Endothelial cell of hepatic sinusoid (primary cell): ENCODE results near the gene COL4A1.

ENCODE experiments used
- in situ Hi-C: cut with HindIII; loops from 2 replicates; pipeline ENCODE4 v1.10.0; 2017; ENCODE audit warnings: low sequenced_read_pairs

Gene COL4A1

DNA sequence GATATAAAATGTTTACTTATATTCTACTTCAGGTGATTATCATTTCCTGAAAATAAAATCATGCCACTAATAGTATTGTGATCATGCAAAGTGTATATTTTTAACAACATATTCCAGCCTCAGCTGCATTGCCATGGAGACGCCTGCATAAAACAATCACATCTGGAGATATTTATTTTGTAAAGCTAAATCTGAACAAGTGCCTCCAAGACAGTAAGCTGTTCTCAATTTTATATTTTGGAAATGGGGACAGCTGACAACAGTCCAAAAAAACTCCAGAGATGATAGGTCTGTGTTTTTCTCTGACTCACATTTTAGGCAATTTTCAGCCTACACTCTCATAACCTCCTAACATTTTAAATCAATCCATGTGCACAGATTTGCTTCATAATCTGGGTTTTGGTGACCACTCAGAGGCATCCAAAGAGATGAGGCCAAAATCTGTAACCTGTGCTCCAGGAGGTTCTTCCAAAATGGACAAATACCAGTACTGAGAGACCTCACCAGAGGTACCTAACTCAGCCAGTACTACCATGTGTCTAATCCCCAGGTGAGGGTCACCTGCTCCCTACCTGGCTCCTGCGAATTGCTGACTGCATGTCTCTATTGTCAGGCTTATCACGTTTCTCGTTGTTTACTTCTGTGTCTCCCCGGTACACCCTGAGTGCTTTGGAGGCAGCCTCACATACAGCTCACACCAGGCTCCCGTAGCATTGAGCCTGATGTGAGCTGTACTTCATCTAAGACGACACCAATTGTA, 62.7 kb downstream of the COL4A1 start:
- in situ Hi-C loops = no loop called here

DNA sequence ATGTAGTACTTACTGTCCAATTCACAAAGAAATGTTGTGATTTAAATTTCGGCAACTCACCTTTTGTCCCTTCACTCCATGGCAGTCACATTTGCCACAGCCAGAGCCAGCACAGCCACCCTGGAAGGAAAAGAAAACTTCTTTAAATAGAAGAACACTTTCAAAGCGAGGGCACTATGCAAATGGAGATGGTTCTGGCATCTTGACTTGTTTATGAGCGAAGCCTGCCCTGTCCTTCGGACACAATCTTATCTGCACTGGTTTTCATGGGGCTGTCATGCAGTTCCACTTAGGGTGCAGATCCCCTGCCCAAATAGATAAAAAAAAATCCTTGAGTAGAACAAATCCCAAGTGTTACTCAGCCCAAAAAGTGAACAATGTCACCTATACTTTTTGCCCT, 64.3 kb downstream of the COL4A1 start:
- in situ Hi-C loops = no loop called here

- in situ Hi-C loops = no loop called here
These were observed 66.0 kb downstream of the COL4A1 start for GRCh38 chr13:110240943-110241342.

DNA sequence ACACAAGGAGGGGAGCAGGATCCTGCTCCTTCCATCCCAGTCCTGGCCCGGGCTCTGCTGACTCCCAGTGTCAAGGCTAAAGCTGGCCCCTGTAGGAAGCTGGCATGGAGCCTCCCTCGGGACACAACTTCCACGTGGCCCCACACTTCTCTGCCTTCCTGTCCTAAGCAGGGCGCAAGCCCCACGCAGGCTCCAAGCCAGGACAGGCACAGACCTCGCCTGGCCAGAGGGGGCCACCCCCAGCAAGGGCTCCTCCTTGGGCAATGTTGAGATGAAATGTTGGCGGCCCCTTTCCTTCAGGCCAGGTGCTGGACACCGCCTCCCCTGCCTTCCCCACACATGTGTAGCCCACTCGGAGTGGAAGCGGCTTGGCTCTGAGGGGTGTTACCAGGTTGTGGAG, 66.6 kb downstream of the COL4A1 start:
- in situ Hi-C loops = no loop called here

DNA sequence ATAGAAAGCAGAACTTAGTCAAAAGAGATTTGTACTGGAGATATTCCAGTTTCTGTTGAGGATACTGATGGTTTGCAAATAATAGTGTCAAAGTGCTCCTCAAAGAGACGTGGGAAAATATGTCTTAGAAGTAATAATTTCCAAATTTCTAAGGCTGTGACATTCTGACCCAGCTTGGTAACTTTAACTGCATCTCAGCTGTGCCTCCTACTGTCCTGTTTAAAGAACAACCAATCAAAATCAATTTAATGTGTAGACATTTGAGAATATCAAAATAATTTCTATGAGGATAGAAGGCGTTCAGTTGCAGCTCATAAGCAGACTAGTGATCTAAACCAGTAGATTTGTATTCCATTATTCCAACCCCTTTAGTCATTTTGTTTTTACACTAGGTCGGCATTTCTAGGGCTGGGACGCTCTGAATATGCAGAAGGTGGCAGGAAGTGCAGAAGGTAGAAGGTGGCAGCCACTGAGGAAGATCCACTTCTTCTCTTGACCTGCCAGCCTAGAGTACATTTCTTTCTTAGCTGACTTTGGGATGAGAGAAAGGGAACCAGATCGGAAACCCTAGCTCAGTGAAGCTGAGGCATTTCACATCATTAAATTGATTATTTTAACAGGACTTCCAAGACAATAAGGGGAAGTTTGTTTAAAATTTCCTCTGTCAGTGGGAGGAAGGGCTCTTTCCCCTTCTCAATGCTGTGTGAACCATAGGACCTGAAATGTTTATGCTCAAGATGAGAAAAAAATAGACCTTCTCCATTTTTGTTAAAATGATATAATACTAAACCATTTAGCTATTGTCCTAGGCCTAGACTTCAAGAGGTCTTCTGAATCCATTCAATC, 67.5 kb downstream of the COL4A1 start:
- in situ Hi-C loops = no loop called here

- in situ Hi-C loops = no loop called here
These were observed 68.2 kb downstream of the COL4A1 start for GRCh38 chr13:110238818-110239195.

- in situ Hi-C loops = no loop called here
These were observed 68.8 kb downstream of the COL4A1 start for GRCh38 chr13:110237875-110238817.

- in situ Hi-C loops = no loop called here
These were observed 70.1 kb downstream of the COL4A1 start for GRCh38 chr13:110236831-110237261.

GRCh38 chr13:110236431-110236830, 70.5 kb downstream of the COL4A1 start:
- in situ Hi-C loops = no loop called here

- in situ Hi-C loops = no loop called here
These were observed 72.4 kb downstream of the COL4A1 start for GRCh38 chr13:110234532-110234931.

GRCh38 chr13:110233951-110234280, 73.0 kb downstream of the COL4A1 start:
- in situ Hi-C loops = no loop called here

GRCh38 chr13:110233181-110233950, 73.6 kb downstream of the COL4A1 start:
- in situ Hi-C loops = no loop called here

- in situ Hi-C loops = no loop called here
These were observed 74.2 kb downstream of the COL4A1 start for GRCh38 chr13:110232756-110233155.

DNA sequence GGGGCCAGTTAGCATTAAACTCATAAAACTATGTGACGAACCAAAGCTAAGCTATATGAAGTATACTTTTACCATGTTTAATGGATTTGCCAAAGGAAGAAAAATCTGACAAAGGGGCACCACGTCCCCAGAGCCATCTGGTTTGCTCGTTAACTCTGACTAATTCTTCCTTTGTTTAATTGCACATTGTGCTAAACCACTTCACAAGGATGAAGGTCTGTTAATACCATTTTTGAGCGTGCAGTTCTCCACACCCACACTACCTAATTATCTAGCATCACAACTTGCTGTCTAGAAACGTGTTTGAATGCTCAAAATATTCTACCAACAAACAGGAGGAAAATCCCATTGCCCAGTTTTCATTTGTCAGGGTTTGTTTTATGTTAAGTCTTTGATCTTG, 74.8 kb downstream of the COL4A1 start:
- in situ Hi-C loops = no loop called here

DNA sequence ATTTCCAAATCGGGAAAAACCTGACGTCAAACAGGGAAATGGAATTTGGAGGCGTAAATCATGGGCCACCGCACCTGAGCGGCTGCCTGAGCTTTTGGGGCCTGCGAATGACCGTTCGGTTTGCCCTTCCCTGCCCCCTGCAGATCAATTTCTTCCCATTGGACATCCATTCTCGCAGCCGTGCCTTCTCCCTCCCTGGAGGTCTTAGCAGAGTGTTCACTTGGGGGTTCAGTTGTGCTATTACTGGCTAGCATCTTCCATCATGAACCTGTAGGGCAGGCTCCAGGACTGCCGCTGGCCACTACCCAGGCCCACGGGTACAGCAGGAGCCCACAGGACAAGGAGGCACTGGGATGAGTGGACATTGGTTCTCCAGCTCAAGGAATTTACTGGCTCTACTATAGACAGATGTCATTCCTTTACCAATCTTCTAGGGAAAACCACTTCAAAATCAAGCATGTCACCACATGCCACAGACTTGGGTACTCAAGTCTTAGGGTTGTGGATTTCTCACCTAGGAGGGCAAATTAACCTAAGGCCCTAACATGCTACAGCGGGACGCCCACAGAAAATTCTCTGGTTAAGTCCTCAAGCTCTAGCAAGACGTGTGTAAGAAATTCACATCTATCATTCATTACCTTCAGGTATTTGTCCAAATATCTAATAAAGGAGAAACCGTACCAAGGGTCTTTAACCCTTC, 75.5 kb downstream of the COL4A1 start:
- in situ Hi-C loops = no loop called here

GRCh38 chr13:110230661-110231347, 76.2 kb downstream of the COL4A1 start:
- in situ Hi-C loops = no loop called here

- in situ Hi-C loops = no loop called here
These were observed 76.9 kb downstream of the COL4A1 start for GRCh38 chr13:110229905-110230563.

DNA sequence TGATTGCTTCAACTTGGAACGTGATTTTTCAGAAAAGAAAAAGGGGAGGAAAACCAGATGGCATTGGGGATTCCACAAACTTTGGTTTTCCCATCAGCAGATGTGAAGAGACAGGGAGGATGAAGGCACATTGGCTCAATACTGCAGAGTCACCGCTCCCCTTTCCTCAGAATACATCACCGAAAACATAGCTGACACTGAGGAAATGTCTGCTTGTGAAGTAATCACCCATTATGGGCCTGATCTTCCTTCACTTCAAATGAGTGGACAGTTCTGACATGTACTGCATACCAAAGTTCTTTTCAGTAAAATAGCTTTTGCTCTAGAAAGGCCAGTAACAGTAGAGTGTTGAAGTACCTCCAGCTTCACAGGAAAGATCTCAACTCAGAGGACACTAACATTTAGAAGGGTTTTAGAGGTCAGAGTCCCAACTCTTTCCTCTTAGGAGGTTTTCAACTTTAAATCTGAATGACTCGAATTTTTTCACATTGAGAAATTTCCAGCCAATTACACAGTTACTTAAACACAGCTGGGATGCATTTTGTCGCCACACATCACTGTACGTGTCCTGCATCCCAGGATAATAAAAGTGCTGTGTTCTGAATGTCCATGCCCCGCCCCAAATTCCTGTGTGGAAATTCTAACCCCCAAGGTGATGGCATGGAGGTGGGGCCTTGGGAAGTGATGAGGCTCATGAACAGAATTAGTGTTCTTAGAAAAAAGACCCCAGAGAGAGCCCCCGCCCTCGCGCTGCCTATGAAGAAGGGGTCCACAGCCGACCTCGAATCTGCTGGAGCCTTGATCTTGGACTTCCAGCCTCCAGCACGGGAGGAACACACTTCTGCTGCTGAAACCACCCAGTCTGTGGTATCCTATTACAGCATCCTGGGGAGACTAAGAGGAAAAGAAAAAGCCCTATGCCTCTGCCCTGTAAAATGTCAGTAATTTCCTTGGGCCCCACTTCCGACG, 77.7 kb downstream of the COL4A1 start:
- in situ Hi-C loops = no loop called here
